Measurements from ENCODE around the gene COBL.

Gene COBL

DNA sequence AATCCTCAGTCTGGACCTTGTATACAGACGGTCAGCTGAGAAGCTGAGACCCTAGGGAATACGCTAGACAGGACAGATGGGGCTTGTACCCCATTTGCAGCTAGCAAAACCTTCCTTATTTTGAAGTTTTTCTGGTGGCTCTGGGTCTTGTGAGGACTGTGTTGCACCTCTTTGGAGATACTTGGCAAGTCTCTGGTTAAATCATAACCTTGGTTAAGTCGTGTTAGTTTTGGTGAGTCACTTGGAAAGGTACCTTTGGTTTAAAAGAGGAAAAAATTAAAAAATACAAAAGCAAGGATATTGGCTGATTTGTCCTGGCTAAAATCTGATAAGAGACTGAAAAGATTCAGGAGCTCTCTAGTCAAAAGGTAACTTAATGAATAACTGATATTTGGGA is 140.6 kb downstream of the COBL start:
- no peak for DNase-seq

- no peak for DNase-seq
Measured at GRCh38 chr7:51175316-51175991, 141.2 kb downstream of the COBL start.

DNA sequence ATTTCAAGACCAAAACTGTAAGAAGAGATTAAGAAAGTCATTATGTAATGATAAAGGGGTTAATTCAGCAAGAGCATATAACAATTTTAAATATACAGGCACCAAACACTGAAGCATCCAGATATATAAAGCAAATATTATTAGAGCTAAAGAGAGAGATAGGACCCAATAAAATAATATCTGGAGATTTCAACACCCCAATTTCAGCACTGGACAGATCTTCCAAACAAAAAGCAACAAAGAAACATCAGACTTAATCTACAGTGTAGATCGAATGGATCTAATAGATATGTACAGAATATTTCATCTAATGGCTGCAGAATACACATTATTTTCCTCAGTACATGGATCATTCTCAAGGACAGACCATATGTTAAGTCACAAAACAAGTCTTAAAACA is 151.3 kb downstream of the COBL start:
- DNase-seq, result no peak

- DNase-seq, result peak; percentile 82
Measured at GRCh38 chr7:51162724-51163329, 153.8 kb downstream of the COBL start.

DNA sequence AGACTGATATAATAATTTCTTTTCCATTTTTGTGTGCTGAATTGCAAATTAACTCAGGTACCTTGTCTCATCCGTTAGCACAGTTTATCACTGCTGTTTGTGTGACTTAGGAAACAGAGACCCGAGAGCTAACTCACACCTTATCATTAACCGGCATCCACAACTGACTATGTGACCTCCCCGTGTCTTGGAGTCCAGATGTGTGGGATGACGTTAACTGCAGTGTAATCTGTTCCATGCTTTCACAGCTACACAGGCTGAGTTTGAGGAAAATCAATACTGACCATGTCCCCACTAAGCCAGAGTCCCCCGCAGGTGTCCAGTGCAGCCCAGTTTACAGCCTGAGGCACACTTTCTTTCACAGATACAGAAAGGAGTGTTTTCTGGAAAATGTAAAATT is 154.7 kb downstream of the COBL start:
- no peak for DNase-seq

GRCh38 chr7:51160990-51161615 is 155.5 kb downstream of the COBL start:
- peak; percentile 68 for DNase-seq

DNA sequence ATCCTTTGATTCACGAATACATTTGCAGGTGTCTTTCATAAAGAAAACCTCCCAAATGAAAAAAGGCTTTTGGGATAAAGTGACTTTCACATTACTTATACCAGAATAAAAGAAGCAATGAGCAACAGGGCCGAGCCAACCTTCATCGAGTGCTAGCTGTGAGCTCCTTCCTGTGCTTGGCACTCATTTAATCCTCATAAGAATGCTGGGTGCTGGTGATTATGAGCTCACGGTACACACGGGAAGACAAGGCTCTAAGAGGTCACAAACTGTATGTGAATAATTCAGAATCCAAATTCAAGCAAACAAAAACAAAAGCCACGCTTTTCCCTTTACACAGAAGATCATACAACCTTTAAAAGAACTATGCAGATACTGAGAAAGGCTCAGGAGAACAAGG is 156.2 kb downstream of the COBL start:
- no peak for DNase-seq

DNA sequence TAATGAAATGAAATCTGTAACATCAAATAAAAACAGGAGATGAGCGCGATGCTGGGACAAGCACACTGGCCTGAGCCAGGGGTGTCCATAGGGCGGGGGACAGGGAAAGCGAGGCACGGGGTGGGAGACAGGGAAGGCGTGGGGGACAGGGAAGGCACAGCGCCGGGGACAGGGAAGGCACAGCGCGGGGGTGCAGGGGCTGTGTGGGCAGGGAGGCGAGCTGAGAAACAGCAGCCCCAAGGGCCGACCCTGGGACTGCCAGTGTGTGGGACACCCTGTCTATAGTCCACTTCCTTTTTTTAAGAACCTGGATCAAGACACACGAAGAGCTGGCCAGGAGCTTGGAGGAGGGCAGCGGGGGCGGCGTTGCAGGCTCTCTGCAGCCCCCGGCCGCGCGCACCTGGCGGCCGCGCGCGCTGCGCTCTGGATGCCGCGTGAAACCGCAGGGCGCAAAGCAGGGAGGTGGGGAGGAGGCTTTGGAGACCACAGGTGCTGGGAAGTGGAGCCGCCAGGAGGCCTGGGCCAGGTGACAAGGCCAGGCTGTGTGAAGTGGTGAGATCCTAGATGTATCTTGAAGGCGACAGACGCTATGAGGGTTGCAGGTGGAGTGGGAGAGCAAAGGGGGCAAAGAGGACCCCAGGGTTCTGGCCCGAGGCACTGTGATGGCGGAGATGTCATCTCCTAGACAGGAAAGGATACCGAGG is 157.7 kb downstream of the COBL start:
- no peak for DNase-seq

DNA sequence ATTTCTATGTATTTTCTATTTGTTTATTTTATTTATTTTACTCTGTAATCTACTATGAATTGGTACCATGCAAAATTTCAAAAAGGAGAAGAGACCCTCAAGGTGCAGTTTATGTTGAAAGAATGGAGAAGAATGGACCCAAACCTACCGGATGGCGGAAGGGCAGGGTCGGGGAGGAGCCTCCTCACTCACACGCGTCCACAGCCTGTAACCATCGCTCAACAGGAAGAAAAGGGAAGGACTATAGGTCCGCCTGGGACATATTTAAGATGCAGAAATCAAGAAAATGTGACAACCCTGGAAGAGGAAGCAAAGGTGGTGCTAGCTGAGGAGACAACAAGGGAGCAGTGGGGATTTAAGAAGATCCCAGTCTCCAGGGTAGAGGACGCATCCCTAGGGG is 158.4 kb downstream of the COBL start:
- DNase-seq, result no peak

DNA sequence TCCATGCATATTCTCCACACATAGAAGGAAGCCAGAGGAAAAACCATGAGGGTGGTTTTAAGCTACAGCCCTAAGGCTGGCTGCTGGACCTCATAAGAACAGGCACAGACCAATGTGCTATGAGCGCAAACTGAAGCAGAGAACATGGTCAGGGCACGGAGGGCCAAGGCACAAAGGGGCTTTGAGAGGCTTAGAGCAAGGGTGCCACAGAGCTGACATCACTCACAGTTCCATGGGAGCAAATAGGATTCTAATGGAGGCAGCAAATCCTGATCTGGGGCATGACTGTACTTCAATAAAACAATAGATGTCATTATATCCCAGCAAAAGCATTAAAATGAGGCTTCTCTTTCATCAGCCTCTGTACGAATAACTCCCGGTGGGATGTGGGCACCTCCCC is 162.4 kb downstream of the COBL start:
- DNase-seq, result no peak

GRCh38 chr7:51152706-51153200 is 163.9 kb downstream of the COBL start:
- DNase-seq, result no peak

DNA sequence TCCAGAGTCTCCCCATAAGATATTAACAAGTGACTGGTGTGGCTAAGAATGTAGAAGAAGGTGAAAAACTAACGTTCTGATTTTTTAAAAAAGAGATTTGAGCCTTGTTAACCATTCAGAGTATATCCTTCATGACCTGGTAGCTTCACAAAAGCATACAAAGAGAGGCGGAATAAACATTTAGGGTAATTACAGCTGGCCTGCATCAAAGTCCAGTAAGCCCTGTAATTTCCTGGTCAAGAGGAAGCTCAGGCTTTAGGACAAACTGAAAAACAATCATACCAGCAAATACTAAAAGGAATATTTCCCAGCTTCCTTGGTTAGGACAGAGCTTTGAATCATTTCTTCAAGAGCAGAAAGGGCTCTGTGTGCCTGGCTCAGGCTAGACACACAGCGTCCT is 165.2 kb downstream of the COBL start:
- no peak for DNase-seq

- DNase-seq, result no peak
Measured at GRCh38 chr7:51150193-51150592, 166.4 kb downstream of the COBL start.

DNA sequence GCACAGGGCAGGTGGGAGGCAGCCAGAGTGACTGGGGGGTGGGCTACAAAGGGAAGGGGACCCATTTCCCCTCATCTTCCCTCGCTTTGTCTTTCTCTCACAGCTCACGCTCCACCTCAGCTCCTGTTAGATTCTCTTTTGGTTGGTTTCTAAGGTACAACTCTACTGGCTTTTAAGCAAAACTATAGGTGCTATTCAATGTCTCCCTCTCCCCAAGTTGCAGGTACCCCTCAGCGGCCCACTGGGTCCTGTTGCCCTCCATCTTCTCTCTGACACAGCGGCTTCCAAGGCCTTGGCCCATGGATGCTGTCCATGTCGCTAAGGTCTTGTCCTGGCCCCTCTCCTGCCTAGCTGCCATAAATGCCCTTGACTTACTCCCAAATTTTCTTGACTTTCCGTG is 168.4 kb downstream of the COBL start:
- DNase-seq, result no peak

DNA sequence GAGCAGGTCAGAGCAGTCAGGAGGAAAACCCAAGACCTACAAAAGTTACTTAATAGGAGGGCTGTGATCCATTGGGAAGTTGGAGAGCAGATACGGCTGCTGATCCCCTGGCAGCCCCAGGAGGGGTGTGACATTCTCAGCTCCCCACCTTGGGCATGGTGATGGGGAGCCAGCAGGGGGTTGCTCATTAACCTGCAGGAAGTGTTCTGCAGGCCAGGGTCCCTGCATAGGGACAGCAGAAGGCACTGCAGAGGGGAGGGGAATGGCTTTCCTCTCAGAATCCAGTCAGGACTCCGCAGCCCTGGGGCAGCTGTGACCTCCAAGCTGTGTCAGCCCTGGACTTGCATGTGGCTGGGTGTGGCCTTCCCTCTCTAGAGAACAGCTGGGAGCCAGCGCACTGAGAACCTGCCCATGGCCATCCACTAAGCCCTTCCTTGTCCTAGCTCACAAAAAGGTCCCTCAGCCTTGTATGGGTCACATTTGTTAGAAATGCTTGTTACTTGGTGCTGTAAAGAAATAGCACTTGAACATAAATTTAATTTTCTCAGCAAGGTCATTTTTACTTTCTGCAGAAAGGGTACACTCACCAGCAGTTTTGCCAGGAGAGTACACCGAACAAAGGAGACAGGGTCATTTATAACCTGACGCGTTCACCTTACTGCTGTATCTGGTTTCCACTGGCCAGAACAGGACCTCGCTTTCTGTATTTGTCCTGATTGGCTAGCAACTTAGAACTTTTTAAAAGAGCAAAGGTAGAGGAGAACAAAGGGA is 169.6 kb downstream of the COBL start:
- no peak for DNase-seq

DNA sequence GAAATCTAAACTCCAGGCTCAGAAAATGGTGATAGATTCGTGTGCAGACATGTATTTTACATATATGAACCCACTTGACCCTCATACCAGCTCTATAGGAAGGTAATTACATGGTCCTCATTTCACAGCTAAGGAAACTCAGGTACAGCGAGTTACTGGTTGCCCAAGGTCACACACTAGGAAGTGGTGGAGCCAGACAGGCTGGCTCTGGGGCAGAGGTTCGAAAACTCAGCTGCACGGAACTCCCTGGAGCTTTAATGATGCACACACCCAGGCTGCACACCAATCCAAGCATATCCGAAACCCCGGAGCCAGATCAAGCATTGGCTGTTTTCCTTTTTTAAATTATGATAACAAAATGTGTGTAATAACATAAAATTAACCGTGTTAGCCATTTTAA is 172.4 kb downstream of the COBL start:
- DNase-seq, result no peak

DNA sequence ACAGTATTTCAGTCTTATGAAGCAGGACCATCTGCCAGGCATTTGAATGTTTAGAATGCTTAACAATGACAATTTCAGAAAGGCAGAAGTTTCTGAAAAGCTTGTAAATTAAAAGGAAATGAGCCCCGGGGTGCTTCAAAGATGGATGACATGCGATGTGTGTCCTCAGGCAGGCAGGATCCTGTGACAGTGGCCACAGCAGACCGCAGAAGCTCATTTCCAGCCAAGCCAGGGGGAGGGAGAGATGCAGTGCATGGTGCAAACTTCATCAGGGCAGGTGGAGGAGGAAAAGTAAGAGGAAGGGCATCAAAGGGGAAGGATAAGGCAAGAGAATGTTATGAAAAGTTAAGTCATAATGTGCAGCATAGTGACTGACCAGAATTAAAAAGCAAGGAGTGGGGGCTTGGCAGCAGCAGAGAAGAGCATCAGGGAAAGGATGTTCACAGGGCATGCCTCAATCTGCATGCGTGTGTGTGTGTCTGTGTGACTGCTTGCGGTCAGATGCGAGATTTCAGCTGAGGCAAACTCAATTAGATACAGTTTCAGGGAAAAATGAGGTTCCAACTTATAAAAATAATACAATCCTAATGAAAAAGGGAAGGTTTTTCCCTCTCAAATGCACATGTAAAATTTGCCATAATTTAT is 173.7 kb downstream of the COBL start:
- no peak for DNase-seq

DNA sequence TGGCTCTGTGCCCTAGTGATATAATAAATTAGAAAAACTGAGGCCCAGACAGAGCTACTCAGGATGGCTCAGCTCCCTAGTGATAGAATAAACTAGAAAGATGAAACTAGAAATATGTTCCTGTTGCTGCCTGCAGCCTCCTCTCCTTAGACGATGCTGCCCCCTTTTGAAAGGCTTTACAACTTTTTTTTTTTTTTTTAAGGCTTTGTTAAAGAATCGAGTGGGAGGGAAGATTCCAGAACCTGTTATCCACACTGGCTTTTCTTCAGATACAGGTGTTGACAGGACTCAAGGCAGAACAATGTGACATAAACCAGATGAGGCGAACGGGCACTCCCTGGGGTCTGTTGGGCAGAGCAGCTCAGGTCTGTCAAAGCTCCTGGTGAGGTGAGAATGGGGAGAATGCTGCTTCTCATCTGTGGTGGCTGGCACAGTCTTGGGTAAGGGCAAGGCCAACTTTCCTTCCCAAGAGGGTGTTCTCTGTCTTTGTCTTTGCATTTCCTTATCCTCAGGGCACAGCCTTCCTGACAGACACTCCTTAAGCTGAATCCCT is 175.1 kb downstream of the COBL start:
- no peak for DNase-seq

DNA sequence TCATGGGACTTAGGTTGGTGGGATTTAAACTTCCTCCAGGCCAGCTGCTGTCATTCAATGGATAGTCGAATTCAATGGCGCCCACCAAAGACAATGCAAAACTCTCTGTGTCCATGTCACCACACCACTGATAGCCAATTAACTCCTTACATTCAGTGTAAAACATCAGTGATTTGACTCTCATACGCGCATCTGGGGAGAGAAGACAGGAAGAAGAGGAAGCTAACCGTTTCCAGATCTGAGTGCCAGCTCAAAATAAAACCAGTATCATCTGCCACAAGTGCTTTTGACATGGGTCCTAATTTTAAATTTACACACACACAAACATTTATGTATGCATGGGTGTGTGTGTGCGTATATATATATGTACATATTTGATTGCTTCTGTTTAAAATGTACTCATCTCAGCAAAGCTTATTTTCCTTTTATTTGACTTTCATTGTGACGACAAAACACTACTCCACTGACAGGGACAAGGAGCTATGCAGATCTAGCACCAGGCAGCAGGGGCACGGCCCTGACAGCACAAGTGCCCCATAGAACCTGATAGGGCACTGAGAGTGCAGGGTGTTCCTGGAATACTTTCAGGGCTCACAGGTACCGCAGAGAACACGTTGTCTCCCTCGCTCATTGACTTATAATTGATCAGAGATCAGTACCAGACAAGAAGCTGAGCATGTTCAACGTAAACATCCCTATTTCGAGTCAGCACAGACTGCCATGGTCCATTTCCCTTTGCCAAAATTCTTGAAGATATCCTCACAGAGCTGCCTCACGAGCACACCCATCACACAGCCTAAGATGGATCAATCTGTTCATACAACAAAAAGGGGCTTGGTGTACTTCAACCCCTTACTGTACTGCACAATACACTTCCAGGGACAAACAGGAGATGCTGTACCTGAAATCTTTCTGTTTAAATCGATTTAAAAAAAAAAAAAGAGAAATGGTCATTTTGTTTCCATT is 176.1 kb downstream of the COBL start:
- DNase-seq, result no peak

DNA sequence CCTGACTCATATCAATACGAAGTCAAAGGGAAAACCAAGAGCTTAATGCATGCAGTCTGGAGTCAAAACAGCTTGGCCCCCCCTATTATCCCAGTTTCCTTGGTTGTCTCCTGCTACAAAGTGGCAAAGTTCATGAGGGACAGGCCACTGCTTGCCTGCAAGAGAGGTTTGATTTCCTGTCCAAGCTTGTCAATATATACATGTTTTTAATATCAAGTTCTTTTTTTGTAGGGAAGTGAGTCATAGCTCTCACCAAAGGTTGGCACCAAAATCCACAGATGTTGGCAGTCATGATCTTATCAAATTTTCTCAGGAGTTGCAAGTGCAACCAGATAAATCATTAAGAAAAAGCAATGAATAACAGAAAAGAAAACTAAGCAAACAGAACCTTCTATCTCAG is 176.8 kb downstream of the COBL start:
- no peak for DNase-seq
